Pons (tissue), 1 donor: ENCODE data around the gene ALOX15B.
"Not testable (repeated sequence)": the region's sequence is repeated elsewhere in the genome, so short reads cannot be mapped to it uniquely, and the experiment has no call there.

ENCODE experiments used
- DNase-seq: peaks from one replicate; pipeline ENCODE4 v3.0.0-alpha.2; 2016; ENCODE audit warnings: low spot score

ALOX15B gene

GRCh38 chr17:8062807-8063483 lies 24.1 kb downstream of the ALOX15B start:
- DNase-seq: no peak

GRCh38 chr17:8063761-8064534 lies 25.1 kb downstream of the ALOX15B start:
- DNase-seq: no peak

- DNase-seq: no peak
These were observed 25.7 kb downstream of the ALOX15B start for GRCh38 chr17:8064561-8065019.

GRCh38 chr17:8066841-8067775 lies 28.2 kb downstream of the ALOX15B start:
- DNase-seq: no peak

- no peak for DNase-seq
These were observed 28.9 kb downstream of the ALOX15B start for GRCh38 chr17:8067806-8068205.

- DNase-seq: no peak
These were observed 30.1 kb downstream of the ALOX15B start for GRCh38 chr17:8068736-8069586.

- DNase-seq: no peak
These were observed 30.7 kb downstream of the ALOX15B start for GRCh38 chr17:8069587-8069860.

GRCh38 chr17:8071496-8071895 lies 32.6 kb downstream of the ALOX15B start:
- no peak for DNase-seq

- no peak for DNase-seq
These were observed 33.5 kb downstream of the ALOX15B start for GRCh38 chr17:8072341-8072728.

GRCh38 chr17:8072729-8073461 lies 34.0 kb downstream of the ALOX15B start:
- DNase-seq: no peak

- no peak for DNase-seq
These were observed 35.0 kb downstream of the ALOX15B start for GRCh38 chr17:8073627-8074484.

- no peak for DNase-seq
These were observed 35.7 kb downstream of the ALOX15B start for GRCh38 chr17:8074554-8074953.

- no peak for DNase-seq
These were observed 36.2 kb downstream of the ALOX15B start for GRCh38 chr17:8075081-8075480.

- no peak for DNase-seq
These were observed 36.9 kb downstream of the ALOX15B start for GRCh38 chr17:8075574-8076342.

- DNase-seq: no peak
These were observed 37.8 kb downstream of the ALOX15B start for GRCh38 chr17:8076502-8077266.

- not testable (repeated sequence) for DNase-seq
These were observed 39.1 kb downstream of the ALOX15B start for GRCh38 chr17:8077939-8078338.

- DNase-seq: peak; percentile 25
These were observed 40.7 kb downstream of the ALOX15B start for GRCh38 chr17:8079291-8080207.
